ENCODE results near the gene PAFAH2.

- no peak for TF ChIP-seq CTCF (IDR thresholded peaks at IDR 0.05)
- no peak for TF ChIP-seq ZFX (IDR thresholded peaks at IDR 0.05; ENCODE audit: borderline replicate concordance)
These were observed 79.9 kb downstream of the PAFAH2 start for GRCh38 chr1:25917996-25918395.

Data from 22Rv1 (cell line).